Transverse colon (tissue), 4 donors: Measurements from ENCODE around the gene ATP6V0D1. TPM values are rescaled to one million over a fixed set of nuclear protein-coding genes. Genes with fewer than 3 reads are reported as not detected.

Experiments used
- DNase-seq: peaks from one replicate; pipeline ENCODE4 v3.0.0-alpha.2; 2019
- H3K27ac ChIP-seq, 4 donors: fragments of 200-600 bp; sonication (generic); 2 replicates each; pipeline ENCODE4 v1.5.1; 2016 to 2018; ENCODE audit warnings: inconsistent platforms in 4 of 4
- H3K27me3 ChIP-seq: fragments of 200-600 bp; sonication (generic); 2 replicates; pipeline ENCODE4 v1.5.1; 2017; ENCODE audit warnings: inconsistent platforms
- H3K36me3 ChIP-seq, 4 donors: fragments of 200-600 bp; sonication (generic); 2 replicates each; pipeline ENCODE4 v1.5.1; 2017 to 2019; ENCODE audit warnings: inconsistent platforms in 4 of 4
- H3K4me1 ChIP-seq, 4 donors: fragments of 200-600 bp; sonication (generic); 2 replicates each; pipeline ENCODE4 v1.5.1; 2017 to 2020; ENCODE audit warnings: inconsistent platforms in 4 of 4
- H3K4me3 ChIP-seq, 4 donors: fragments of 200-600 bp; sonication (generic); 1 replicate in 1 of 4; 2 replicates in 3 of 4; pipeline versions ENCODE4 v1.5.1 to v1.6.1; 2017 to 2019; ENCODE audit warnings: inconsistent platforms in 4 of 4
- H3K9me3 ChIP-seq, 2 donors: fragments of 200-600 bp; sonication (generic); 2 replicates each; pipeline ENCODE4 v1.5.1; 2017 to 2019; ENCODE audit warnings: inconsistent platforms in 2 of 2
- EP300 ChIP-seq: sonication (generic); formaldehyde crosslinking; IDR thresholded peaks from one replicate; pipeline ENCODE4 v1.6.1; 2017; ENCODE audit warnings: antibody characterized with exemption, low read depth
- POLR2A ChIP-seq: fragments of 450-650 bp; IDR thresholded peaks from one replicate; pipeline ENCODE4 v1.6.1; 2016; ENCODE audit warnings: antibody characterized with exemption, mild to moderate bottlenecking, moderate library complexity
- POLR2AphosphoS5 ChIP-seq, 3 donors: sonication (generic); formaldehyde crosslinking; IDR thresholded peaks; one replicate each; pipeline ENCODE4 v1.6.1; 2016; ENCODE audit warnings: antibody characterized with exemption in 3 of 3
- WGBS, 2 donors: methylation state at CpG; one replicate each; pipeline ENCODE4 v1.1.5; 2018; ENCODE audit warnings: low coverage in 1 of 2; 5-methylcytosine and 5-hydroxymethylcytosine counted together
- in situ Hi-C, 4 donors: fragments of 200-750 bp; cut with MboI; loops; one replicate each; pipeline versions ENCODE4 v1.15.0 to v1.15.1; 2017; ENCODE audit warnings: low sequenced_read_pairs in 3 of 4, low pct_ligation_motif_present in 1 of 4, low pct_unique_long_range_greater_than_20kb in 1 of 4
- intact Hi-C: fragments of 100-400 bp; cut with DNase I; formaldehyde crosslinking; loops from one replicate; pipeline ENCODE4 v1.15.1; 2023; ENCODE audit warnings: low total_unique reads
- total RNA-seq, 4 donors: library from RNA; depleted of rRNA; stranded (reverse); fragments of >200 nt; gene quantifications; one replicate each; pipeline ENCODE4 v1.1.0, GENCODE V29; 2016
- TF ChIP-seq, protein P1 (sequence below), 5 experiments: fragments of 200-600 bp in 3 of 5; fragments of 450-650 bp in 2 of 5; sonication (generic) in 3 of 5; IDR thresholded peaks; 1 replicate in 2 of 5; 2 replicates in 3 of 5; pipeline ENCODE4 v1.5.1; 2016 to 2017; ENCODE audit warnings: antibody characterized with exemption in 5 of 5, inconsistent platforms in 3 of 5, mild to moderate bottlenecking in 2 of 5, moderate library complexity in 1 of 5

ATP6V0D1 gene
- total RNA-seq, 4 donors from 2014 or later, result 218 to 457 (median 386) TPM

- TF ChIP-seq EP300, result no peak
- TF ChIP-seq, protein P1, sequence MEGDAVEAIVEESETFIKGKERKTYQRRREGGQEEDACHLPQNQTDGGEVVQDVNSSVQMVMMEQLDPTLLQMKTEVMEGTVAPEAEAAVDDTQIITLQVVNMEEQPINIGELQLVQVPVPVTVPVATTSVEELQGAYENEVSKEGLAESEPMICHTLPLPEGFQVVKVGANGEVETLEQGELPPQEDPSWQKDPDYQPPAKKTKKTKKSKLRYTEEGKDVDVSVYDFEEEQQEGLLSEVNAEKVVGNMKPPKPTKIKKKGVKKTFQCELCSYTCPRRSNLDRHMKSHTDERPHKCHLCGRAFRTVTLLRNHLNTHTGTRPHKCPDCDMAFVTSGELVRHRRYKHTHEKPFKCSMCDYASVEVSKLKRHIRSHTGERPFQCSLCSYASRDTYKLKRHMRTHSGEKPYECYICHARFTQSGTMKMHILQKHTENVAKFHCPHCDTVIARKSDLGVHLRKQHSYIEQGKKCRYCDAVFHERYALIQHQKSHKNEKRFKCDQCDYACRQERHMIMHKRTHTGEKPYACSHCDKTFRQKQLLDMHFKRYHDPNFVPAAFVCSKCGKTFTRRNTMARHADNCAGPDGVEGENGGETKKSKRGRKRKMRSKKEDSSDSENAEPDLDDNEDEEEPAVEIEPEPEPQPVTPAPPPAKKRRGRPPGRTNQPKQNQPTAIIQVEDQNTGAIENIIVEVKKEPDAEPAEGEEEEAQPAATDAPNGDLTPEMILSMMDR (IDR thresholded peaks at IDR 0.05), result no peak
- TF ChIP-seq POLR2A, result no peak
- no peak for TF ChIP-seq POLR2AphosphoS5 (IDR thresholded peaks at IDR 0.05)
- Histone ChIP-seq H3K4me1 (peaks cover 20 to 43% (median 31%) of the 10 kb centered on the region in 4 donors), H3K4me3 (no peak overlapping the region), H3K27ac (no peak overlapping the region), H3K27me3 (no peaks in the 10 kb centered on the region), H3K36me3 (no peaks in the 10 kb centered on the region), H3K9me3 (no peaks in the 10 kb centered on the region)
- in situ Hi-C loops, result no loop called here
- intact Hi-C loops, result no loop called here
- 80 to 94% methylated on average over 1 to 14 of the region's 14 CpGs for WGBS, 2 donors
- no peak for DNase-seq
These were observed 80.1 kb downstream of the ATP6V0D1 start for GRCh38 chr16:67400901-67401300.

DNA sequence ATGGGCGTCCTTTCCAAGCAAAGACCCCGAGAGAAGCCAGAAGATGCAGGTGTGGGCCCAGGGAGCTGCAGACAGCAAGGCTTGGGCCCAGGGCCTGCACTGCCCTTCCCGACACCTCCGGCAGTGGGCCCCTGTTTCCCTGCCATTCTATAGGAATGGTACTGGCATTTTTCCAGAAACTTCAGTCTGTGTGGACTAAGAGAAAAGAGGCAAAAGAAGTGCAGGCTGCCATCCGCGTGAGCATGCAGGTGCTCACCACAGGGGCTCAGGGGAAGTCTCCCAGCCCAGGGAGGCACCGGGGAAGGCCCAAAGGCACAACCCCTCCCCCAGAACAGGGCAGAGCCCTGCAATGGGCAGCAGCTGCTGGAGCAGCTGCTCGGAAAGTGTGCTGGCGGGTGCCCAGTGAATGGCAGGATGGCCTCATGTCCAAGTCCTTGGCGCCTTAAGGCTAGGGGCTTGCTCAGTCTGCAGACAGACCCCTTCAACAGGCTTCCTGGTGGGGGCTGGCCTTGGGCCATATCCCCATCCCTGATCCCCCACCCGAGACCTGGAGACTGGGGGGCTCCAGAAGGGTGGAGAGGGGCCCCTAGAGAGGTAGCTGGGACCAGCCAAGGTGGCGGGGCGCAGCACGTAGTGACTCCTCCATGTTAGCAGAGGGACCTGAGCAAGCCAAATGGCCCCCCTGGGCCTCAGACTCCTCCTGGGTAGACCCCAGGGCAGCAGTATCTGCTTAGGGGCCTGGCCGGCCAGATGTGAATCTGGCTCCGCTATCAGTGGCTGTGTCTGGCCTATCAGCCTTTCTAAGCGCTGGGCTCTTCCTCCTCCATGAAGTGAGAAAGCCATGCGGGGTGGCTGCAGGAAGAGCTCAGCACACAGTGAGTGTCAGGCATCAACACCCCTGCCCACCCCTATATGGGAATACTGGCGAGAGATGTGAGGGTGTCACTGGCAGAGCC lies 80.9 kb downstream of the ATP6V0D1 start:
- H3K4me3 ChIP-seq, result no peak overlapping the region
- H3K4me1 ChIP-seq, result peaks cover 29 to 47% (median 36%) of the 10 kb centered on the region in 4 donors
- no peaks in the 10 kb centered on the region for H3K36me3 ChIP-seq
- WGBS, 2 donors, result 69% methylated on average over 18 of the region's 19 CpGs; no CpG with 5 or more reads in 1 of the 2 donors
- no peaks in the 10 kb centered on the region for H3K9me3 ChIP-seq
- intact Hi-C loops, result loop anchor here (5.0 kb wide), 1 partner anchor 118 kb away; no protein-coding TSS in a partner anchor
- no peak for DNase-seq
- no peak for TF ChIP-seq POLR2AphosphoS5 (IDR thresholded peaks at IDR 0.05)
- TF ChIP-seq POLR2A, result no peak
- TF ChIP-seq, protein P1 (IDR thresholded peaks at IDR 0.05), result peak in 1 of 5 experiments; percentile 26
- no peak for TF ChIP-seq EP300
- in situ Hi-C loops, result loop anchor here in 2 of 4 donors (25.0 kb wide), 2 partner anchors 113 to 438 kb away; partner anchors contain the start of genes CES3 (in 1 of the 2) and PLEKHG4 (in 1 of the 2)
- no peak overlapping the region for H3K27ac ChIP-seq
- H3K27me3 ChIP-seq, result no peaks in the 10 kb centered on the region

- no peak overlapping the region for H3K4me3 ChIP-seq
- no peak for DNase-seq
- H3K27me3 ChIP-seq, result no peaks in the 10 kb centered on the region
- no peak for TF ChIP-seq POLR2AphosphoS5 (IDR thresholded peaks at IDR 0.05)
- TF ChIP-seq EP300, result no peak
- TF ChIP-seq, protein P1 (IDR thresholded peaks at IDR 0.05), result peak; percentile 58 to 80 (median 76)
- no peak for TF ChIP-seq POLR2A
- no peak overlapping the region for H3K27ac ChIP-seq
- 46% methylated on average over 41 of the region's 42 CpGs; no CpG with 5 or more reads in 1 of the 2 donors for WGBS, 2 donors
- H3K9me3 ChIP-seq, result no peaks in the 10 kb centered on the region
- no peaks in the 10 kb centered on the region for H3K36me3 ChIP-seq
- intact Hi-C loops (loop anchor here (5.0 kb wide), 1 partner anchor 117 kb away; no protein-coding TSS in a partner anchor), in situ Hi-C loops (loop anchor here in 2 of 4 donors (25.0 kb wide), 2 partner anchors 112 to 437 kb away; partner anchors contain the start of genes CES3 (in 1 of the 2) and PLEKHG4 (in 1 of the 2))
- peaks cover 27 to 48% (median 33%) of the 10 kb centered on the region in 4 donors for H3K4me1 ChIP-seq
These were observed 81.7 kb downstream of the ATP6V0D1 start for GRCh38 chr16:67399218-67399733.
